C4-2B (cell line): ENCODE measurements around the gene PPME1.

Experiments
- H3K27ac ChIP-seq: fragments of 450-650 bp; 2 replicates; pipeline ENCODE4 v1.5.1; 2017
- ZFX ChIP-seq: fragments of 450-650 bp; IDR thresholded peaks from 2 replicates; pipeline ENCODE4 v1.6.1; 2017
- TF ChIP-seq, protein P1 (sequence below): fragments of 450-650 bp; conservative IDR thresholded peaks from 2 replicates; pipeline ENCODE4 v1.5.1; 2017; ENCODE audit warnings: mild to moderate bottlenecking

The PPME1 gene

DNA sequence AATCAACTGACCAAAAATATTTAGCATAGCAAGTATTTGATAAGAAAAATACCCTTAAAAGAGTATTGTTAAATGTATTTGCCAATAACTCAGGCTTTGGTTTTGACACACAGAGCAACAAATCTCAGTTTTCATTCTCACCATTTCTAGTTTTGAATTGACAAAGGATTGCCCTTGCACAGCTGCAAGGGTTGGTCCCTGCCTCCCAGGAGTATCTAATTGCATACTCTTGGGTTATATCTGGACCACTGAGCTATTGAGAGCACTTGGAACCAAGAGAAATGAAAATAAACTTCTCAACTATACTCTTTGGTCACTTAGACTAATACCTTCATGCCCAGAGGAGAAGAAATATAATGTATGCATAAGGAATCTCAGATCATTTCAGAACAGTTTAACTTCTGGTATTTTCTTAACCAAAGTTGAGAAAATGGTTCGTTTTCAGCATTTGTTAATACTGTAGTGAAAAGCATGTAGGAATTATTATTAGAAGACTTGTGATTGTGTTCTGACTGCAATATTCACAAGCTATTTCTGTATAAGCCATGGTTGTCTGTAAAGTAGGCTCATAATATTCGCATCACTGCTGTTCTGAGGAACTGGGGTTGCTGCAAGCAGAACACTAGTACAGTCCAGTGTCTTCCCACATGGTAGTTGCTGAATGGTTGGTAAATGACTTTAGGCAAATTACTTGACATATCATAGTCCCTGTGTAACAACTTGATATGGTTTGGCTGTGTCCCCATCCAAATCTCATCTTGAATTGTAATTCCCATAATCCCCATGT is 8.2 kb upstream of the PPME1 start:
- no peak overlapping the region for H3K27ac ChIP-seq

DNA sequence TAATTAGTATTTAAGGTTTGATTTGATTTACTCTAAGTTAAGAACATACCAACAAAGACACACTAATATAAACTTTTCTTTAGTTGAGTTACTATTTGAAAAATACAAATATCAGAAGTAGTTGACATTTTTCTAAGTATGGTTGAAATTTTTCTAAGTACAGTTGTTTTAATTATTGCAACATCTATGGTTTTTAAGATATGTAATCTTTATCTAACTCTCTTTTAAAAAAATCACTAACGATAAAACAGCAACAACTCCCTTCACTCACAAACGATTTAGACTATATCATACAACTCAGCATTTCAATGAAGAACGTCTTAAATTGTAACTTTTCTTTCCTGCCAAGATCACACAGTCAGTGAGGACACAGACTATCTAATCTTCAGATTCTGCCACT is 2.3 kb upstream of the PPME1 start:
- TF ChIP-seq, protein P1, sequence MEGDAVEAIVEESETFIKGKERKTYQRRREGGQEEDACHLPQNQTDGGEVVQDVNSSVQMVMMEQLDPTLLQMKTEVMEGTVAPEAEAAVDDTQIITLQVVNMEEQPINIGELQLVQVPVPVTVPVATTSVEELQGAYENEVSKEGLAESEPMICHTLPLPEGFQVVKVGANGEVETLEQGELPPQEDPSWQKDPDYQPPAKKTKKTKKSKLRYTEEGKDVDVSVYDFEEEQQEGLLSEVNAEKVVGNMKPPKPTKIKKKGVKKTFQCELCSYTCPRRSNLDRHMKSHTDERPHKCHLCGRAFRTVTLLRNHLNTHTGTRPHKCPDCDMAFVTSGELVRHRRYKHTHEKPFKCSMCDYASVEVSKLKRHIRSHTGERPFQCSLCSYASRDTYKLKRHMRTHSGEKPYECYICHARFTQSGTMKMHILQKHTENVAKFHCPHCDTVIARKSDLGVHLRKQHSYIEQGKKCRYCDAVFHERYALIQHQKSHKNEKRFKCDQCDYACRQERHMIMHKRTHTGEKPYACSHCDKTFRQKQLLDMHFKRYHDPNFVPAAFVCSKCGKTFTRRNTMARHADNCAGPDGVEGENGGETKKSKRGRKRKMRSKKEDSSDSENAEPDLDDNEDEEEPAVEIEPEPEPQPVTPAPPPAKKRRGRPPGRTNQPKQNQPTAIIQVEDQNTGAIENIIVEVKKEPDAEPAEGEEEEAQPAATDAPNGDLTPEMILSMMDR, result no peak
- TF ChIP-seq ZFX, result no peak

More for the DNA sequence above, 8.2 kb upstream of the PPME1 start:
- no peak for TF ChIP-seq ZFX
- TF ChIP-seq, protein P1, result no peak

DNA sequence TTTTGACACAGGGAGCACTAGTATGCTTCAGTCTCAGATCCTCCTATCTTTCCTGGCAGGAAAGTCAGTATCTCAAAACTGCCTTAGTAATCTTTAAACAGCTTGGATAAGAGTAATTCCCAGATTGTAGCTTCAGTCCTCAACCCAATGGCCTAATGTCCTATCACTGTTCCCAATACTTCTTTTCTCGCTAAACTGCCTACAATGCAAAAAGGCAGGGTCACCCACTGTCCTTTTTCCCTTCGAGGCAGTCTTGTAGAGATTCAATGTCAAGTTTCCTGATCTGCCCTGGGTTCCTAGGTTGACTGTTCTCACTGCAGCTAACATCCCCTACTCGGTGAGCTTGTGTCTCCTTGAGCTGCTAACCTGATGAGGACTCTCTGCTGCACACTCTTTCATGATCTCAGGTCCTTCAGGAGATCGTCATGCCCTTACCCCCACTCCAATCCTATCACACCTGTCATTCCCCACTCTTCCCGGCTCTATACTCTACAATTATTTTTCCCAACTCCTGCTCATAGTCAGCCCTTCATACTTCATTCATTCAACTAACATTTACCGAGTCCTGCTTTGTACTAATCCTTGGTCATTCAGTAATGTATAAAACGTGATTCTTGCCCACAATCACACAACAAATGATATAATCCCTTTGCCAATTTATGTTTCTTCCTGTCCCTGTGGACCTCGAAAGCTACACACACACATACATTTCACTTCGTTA is 1.2 kb upstream of the PPME1 start:
- H3K27ac ChIP-seq, result peak overlapping the region; percentile 88
- TF ChIP-seq, protein P1, result no peak
- no peak for TF ChIP-seq ZFX

More for the DNA sequence above, 2.3 kb upstream of the PPME1 start:
- no peak overlapping the region for H3K27ac ChIP-seq

DNA sequence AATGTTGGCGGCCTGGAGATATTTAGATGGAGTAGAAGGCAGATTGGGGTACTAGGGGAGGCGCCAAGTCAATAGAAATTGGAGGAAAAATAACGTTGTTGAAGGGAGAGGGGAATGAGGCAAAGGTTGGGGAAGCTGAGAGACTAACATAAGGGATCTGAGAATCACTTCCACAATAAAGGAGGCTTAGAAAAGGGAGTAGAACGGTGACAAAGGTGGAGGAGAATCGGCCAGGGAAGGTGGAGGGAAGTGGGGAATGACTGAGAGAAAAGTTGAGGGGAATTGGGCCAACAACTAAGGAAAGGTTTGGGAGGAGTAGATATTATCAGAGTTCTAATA is 510 bp downstream of the PPME1 start:
- peak; percentile 9; the same call in 1 of the 2 replicates for TF ChIP-seq ZFX
- TF ChIP-seq, protein P1, result no peak
- H3K27ac ChIP-seq, result peak overlapping the region; percentile 88

DNA sequence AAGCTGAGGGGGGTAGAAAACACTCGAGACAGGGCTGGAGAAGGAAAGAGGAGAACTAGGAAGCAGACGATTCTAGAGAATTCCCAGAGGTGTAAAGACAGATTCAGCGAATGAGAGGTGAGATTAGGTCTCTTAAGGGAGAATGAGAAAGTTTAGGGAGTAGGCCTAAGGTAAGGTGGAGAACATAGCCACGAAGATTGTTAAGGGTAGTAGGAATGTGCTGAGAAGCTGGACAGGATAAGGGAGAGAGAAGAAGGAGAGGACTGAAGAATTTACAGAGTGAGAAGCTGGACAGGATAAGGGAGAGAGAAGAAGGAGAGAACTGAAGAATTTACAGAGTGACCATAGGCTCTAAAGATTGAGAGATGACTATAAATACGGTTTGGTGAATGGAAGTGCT is 908 bp downstream of the PPME1 start:
- peak overlapping the region; percentile 88 for H3K27ac ChIP-seq
- TF ChIP-seq ZFX, result no peak
- TF ChIP-seq, protein P1, result no peak

DNA sequence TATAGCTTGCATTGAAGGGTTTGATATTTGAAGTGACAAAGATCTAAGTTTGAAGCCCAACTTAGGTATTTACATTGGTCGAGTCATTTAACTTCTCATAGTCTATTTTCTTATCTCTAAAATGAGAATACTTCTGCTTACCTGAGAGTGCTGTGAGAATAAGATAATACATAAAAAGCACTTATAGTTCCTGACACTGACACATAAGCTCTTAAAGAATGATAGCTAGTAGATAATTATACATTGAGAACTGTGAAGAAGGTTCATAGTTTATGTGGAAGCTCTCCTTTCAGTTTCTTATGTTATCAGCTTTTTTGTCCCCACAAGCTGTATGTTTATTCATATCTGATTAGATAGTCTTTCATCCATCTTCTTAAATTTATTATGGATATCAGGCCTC is 4.8 kb downstream of the PPME1 start:
- no peak overlapping the region for H3K27ac ChIP-seq
- TF ChIP-seq ZFX, result no peak
- TF ChIP-seq, protein P1, result no peak

DNA sequence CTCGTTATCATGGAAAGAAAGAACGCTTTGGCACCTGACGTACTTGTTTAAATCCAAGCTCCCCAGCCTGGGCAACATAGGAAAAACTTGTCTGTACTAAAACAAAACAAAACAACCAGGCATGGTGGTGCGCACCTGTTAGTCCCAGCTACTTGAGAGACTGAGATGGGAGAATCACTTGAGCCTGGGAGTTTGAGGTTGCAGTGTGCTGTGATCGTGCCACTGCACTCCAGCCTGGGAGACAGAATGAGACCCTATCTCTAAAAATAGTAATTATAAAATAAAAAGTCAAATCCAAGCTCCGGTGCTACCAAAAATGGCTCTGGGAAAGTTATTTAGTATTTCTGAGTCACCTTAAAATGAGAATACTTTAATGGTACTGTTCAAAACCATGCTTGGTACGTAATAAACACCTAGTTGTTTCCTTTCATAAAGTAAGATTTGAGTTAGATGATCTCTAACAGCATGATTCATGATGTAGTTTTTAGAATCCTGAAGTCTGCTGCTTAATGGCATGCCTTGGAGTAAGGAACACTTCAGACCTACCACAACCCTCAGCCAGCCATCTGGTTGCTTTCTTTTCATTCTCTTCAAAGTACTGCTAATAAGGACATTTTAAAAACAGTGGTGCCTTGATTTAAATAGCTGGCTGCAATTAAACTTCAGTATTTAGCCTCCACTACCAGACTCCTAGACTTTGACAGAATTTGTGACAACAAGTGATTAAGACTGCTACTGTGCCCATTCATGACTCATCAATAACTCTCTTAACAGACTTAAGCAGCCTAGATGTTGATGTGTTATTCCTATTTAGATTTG is 8.4 kb downstream of the PPME1 start:
- no peak for TF ChIP-seq ZFX
- TF ChIP-seq, protein P1, result no peak
- no peak overlapping the region for H3K27ac ChIP-seq
